HepG2 (cell line): ENCODE data around the gene MYRIP. TPM values are rescaled to one million over a fixed set of nuclear protein-coding genes. Genes with fewer than 3 reads are reported as not detected.

Experiments used
- ATAC-seq: fragments of 200-7000 bp; cut with Tn5 transposase; 3 replicates; pipeline ENCODE4 v1.9.1; 2020; ENCODE audit warnings: mild to moderate bottlenecking, moderate library complexity
- BruUV-seq: library from RNA; stranded (reverse); fragments of 400-500 nt; replicated peaks from 2 replicates; lab custom pipeline; 2021; lab: Mats Ljungman, UMichigan
- CTCF ChIA-PET: fragments of 300-600 bp; formaldehyde crosslinking; extraction: SDS; loops from one replicate; lab custom pipeline; 2021; ENCODE audit warnings: low total read pairs, inconsistent platforms, low intra/inter-chr PET ratio; lab: Yijun Ruan, JAX
- POLR2A ChIA-PET: fragments of 350-600 bp; sonication (Branson Sonifier 250); formaldehyde crosslinking; loops from one replicate; lab custom pipeline; 2020; ENCODE audit warnings: antibody characterized with exemption, inconsistent platforms; lab: Yijun Ruan, JAX
- DNase-seq: peaks from one replicate; pipeline ENCODE4 v3.0.0-alpha.2; 2015; ENCODE audit warnings: low spot score
- FAIRE-seq: peaks from 3 replicates; lab custom pipeline; 2011; peaks lifted over from hg19 to GRCh38; lab: Jason Lieb, UNC
- H2AFZ ChIP-seq: one replicate; pipeline ENCODE4 v1.6.1; 2011; ENCODE audit warnings: low read length, inconsistent platforms
- H3K27ac ChIP-seq: fragments of 300-600 bp; 3 replicates; pipeline ENCODE4 v1.8.0; 2011; ENCODE audit warnings: mixed run types, mild to moderate bottlenecking, mixed read lengths, low read length, inconsistent platforms; ENCODE audit not compliant: insufficient read depth; ENCODE audit errors: extremely low read length
- H3K27me3 ChIP-seq, 2 experiments: fragments of 200-600 bp in 1 of 2; 2 replicates in 1 of 2; 3 replicates in 1 of 2; pipeline versions ENCODE4 v1.6.0 to v1.8.0; 2011; ENCODE audit warnings: low read length in 2 of 2, mild to moderate bottlenecking in 2 of 2, moderate library complexity in 2 of 2, inconsistent platforms in 1 of 2; ENCODE audit not compliant: insufficient read depth in 2 of 2, control insufficient read depth in 1 of 2
- H3K36me3 ChIP-seq, 2 experiments: fragments of 200-600 bp in 1 of 2; replicated peaks in 1 of 2; 2 replicates in 1 of 2; 3 replicates in 1 of 2; pipeline versions ENCODE4 v1.5.1 to v1.8.0; 2011; ENCODE audit warnings: low read length in 2 of 2, inconsistent platforms in 1 of 2; ENCODE audit not compliant: insufficient read depth in 2 of 2, control insufficient read depth in 1 of 2
- H3K4me1 ChIP-seq: 2 replicates; pipeline ENCODE4 v1.5.1; 2012; ENCODE audit warnings: low read length, inconsistent platforms; ENCODE audit not compliant: insufficient read depth
- H3K4me2 ChIP-seq: 2 replicates; pipeline ENCODE4 v1.6.0; 2011; ENCODE audit warnings: low read depth, low read length, inconsistent platforms
- H3K4me3 ChIP-seq, 3 experiments: fragments of 200-600 bp in 1 of 3; sonication (generic), shearing (Covaris generic) in 1 of 3; replicated peaks in 1 of 3; 2 replicates each; pipeline ENCODE4 v1.5.1; 2011 to 2016; ENCODE audit warnings: low read length in 3 of 3, inconsistent platforms in 2 of 3, low read depth in 2 of 3, mild to moderate bottlenecking in 2 of 3, control low read depth in 1 of 3, mixed read lengths in 1 of 3; ENCODE audit not compliant: insufficient read depth in 1 of 3
- H3K79me2 ChIP-seq: one replicate; pipeline ENCODE4 v1.6.1; 2011; ENCODE audit warnings: low read length, inconsistent platforms; ENCODE audit not compliant: insufficient read depth
- H3K9ac ChIP-seq: 2 replicates; pipeline ENCODE4 v1.6.0; 2011; ENCODE audit warnings: mild to moderate bottlenecking, low read depth, low read length, inconsistent platforms; ENCODE audit not compliant: insufficient read depth
- H3K9me3 ChIP-seq: 2 replicates; pipeline ENCODE4 v1.5.1; 2012; ENCODE audit warnings: mild to moderate bottlenecking, low read length
- H4K20me1 ChIP-seq: 2 replicates; pipeline ENCODE4 v1.6.0; 2011; ENCODE audit warnings: inconsistent platforms, mild to moderate bottlenecking, low read length, moderate library complexity; ENCODE audit not compliant: insufficient read depth
- MZF1 ChIP-seq: sonication (generic); formaldehyde crosslinking; IDR thresholded peaks from 2 replicates; pipeline ENCODE4 v1.8.1; 2023; ENCODE audit warnings: mild to moderate bottlenecking, missing genetic modification reagents, borderline replicate concordance
- PAX8 ChIP-seq: sonication (generic); formaldehyde crosslinking; IDR thresholded peaks from 2 replicates; pipeline ENCODE4 v1.8.0; 2022; ENCODE audit warnings: mild to moderate bottlenecking, missing genetic modification reagents, borderline replicate concordance
- PHF5A ChIP-seq: IDR thresholded peaks from one replicate; pipeline ENCODE4 v1.6.1; 2018; ENCODE audit warnings: low read depth, missing genetic modification reagents; ENCODE audit not compliant: unreplicated experiment
- RFX5 ChIP-seq: IDR thresholded peaks from 2 replicates; pipeline ENCODE4 v1.6.1; 2011; ENCODE audit warnings: low read depth, low read length, improper control_type of control experiment
- TRIM24 ChIP-seq: sonication (generic); formaldehyde crosslinking; IDR thresholded peaks from 2 replicates; pipeline ENCODE4 v1.8.0; 2022; ENCODE audit warnings: mild to moderate bottlenecking, missing genetic modification reagents
- ZNF317 ChIP-seq: sonication (generic); formaldehyde crosslinking; IDR thresholded peaks from 2 replicates; pipeline ENCODE4 v1.5.0; 2020; ENCODE audit warnings: mild to moderate bottlenecking, missing genetic modification reagents
- ZNF34 ChIP-seq: sonication (generic); formaldehyde crosslinking; IDR thresholded peaks from 2 replicates; pipeline ENCODE4 v1.4.0; 2020; ENCODE audit warnings: mild to moderate bottlenecking, missing genetic modification reagents, borderline replicate concordance
- ZNF607 ChIP-seq: sonication (generic); formaldehyde crosslinking; IDR thresholded peaks from 2 replicates; pipeline ENCODE4 v1.5.1; 2020; ENCODE audit warnings: missing genetic modification reagents, mild to moderate bottlenecking, borderline replicate concordance
- WGBS: methylation state at CpG from one replicate; pipeline ENCODE4 v1.1.6; 2017; ENCODE audit warnings: low lambda C conversion rate; 5-methylcytosine and 5-hydroxymethylcytosine counted together
- in situ Hi-C: cut with HindIII; loops from 2 replicates; pipeline ENCODE4 v1.10.0; 2017; ENCODE audit warnings: low pct_unique_long_range_greater_than_20kb; ENCODE audit not compliant: extremely low pct_ligation_motif_present
- intact Hi-C: fragments of 100-400 bp; cut with micrococcal nuclease; formaldehyde crosslinking; loops from one replicate; pipeline ENCODE4 v1.10.0; 2022; ENCODE audit not compliant: unreplicated experiment
- polyA plus RNA-seq, 8 experiments: library from polyadenylated mRNA; depleted of rRNA in 3 of 8; stranded (reverse) in 7 of 8; unstranded in 1 of 8; fragments of >200 nt; fragmentation: Illumina TruSeq in 4 of 8; extraction: Trizol in 4 of 8; gene quantifications; 2 replicates each; pipeline versions ENCODE4 v1.2.1 to v1.2.3, GENCODE V29; 2011 to 2016; ENCODE audit warnings: low read depth in 4 of 8, missing spikeins in 1 of 8, mixed read lengths in 1 of 8; ENCODE audit not compliant: insufficient read depth in 1 of 8
- total RNA-seq, 5 experiments: library from RNA; depleted of rRNA; stranded (reverse); fragments of >200 nt; fragmentation: Illumina TruSeq; extraction: Trizol; gene quantifications; 2 replicates each; pipeline ENCODE4 v1.2.3, GENCODE V29; 2016; ENCODE audit warnings: low read depth in 1 of 5
- TF ChIP-seq, protein P1 (sequence below): sonication (generic); formaldehyde crosslinking; IDR thresholded peaks from 2 replicates; pipeline ENCODE4 v1.5.0; 2020; ENCODE audit warnings: missing genetic modification reagents
- TF ChIP-seq, protein P2 (sequence below): sonication (generic); formaldehyde crosslinking; IDR thresholded peaks from 2 replicates; pipeline ENCODE4 v1.4.0; 2020; ENCODE audit warnings: missing genetic modification reagents, borderline replicate concordance

Gene MYRIP
- total and polyA plus RNA-seq, 2 of the 13 experiments (the other 11 are each of a cell fraction or from before 2014, with no cell fraction given), result 0.64 to 0.84 TPM

DNA sequence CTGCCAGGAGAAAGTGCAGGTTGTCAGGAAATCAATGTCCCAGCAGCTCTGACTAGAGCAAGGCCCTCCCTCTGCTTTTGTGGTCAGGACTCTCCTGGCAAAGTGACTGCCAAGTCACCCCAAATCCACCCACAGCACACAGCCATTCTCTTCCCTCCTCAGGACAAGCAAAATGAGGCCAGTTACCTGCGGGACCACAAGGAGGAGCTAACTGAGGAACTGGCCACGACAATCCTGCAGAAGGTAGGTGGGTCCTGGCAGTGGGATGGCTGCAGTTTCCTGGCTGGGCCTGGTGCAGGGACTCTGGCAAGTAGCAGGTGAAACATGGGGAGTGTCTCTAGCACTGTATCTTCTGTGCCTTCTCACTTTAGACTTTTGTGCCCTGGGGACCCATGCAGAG, 357.6 kb downstream of the MYRIP start:
- H3K27ac ChIP-seq, result no peak overlapping the region
- no peak for FAIRE-seq
- H3K4me2 ChIP-seq, result no peak overlapping the region
- 40% methylated on average over 1 of the region's 2 CpGs for WGBS
- no peak for DNase-seq
- no peaks in the 10 kb centered on the region for H3K4me1 ChIP-seq
- POLR2A ChIA-PET, result no interaction called here
- CTCF ChIA-PET, result no interaction called here
- H4K20me1 ChIP-seq, result no peaks in the 10 kb centered on the region; the same call in 1 of the 2 replicates
- H3K9ac ChIP-seq, result no peak overlapping the region
- no peaks in the 10 kb centered on the region for H3K36me3 ChIP-seq
- H3K9me3 ChIP-seq, result no peaks in the 10 kb centered on the region
- BruUV-seq, result no TSS peak
- 0 out of 5 replicates have a peak, but pooled peaks cover 0 to 1% of the 10 kb centered on the region in 2 experiments for H3K27me3 ChIP-seq
- no peak overlapping the region for H2AFZ ChIP-seq
- no peaks in the 10 kb centered on the region for H3K79me2 ChIP-seq
- peak; percentile 63 for ATAC-seq
- in situ Hi-C loops, result no loop called here
- intact Hi-C loops, result no loop called here
- no peak for TF ChIP-seq PAX8 (CRISPR knock-in tag)
- no peak for TF ChIP-seq TRIM24 (CRISPR knock-in tag)
- no peak for TF ChIP-seq RFX5
- TF ChIP-seq ZNF317, result no peak
- TF ChIP-seq, protein P1, sequence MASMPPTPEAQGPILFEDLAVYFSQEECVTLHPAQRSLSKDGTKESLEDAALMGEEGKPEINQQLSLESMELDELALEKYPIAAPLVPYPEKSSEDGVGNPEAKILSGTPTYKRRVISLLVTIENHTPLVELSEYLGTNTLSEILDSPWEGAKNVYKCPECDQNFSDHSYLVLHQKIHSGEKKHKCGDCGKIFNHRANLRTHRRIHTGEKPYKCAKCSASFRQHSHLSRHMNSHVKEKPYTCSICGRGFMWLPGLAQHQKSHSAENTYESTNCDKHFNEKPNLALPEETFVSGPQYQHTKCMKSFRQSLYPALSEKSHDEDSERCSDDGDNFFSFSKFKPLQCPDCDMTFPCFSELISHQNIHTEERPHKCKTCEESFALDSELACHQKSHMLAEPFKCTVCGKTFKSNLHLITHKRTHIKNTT (CRISPR knock-in tag), result no peak
- no peak for TF ChIP-seq ZNF607 (CRISPR knock-in tag)
- TF ChIP-seq MZF1 (CRISPR knock-in tag), result no peak
- no peak for TF ChIP-seq ZNF34
- TF ChIP-seq, protein P2, sequence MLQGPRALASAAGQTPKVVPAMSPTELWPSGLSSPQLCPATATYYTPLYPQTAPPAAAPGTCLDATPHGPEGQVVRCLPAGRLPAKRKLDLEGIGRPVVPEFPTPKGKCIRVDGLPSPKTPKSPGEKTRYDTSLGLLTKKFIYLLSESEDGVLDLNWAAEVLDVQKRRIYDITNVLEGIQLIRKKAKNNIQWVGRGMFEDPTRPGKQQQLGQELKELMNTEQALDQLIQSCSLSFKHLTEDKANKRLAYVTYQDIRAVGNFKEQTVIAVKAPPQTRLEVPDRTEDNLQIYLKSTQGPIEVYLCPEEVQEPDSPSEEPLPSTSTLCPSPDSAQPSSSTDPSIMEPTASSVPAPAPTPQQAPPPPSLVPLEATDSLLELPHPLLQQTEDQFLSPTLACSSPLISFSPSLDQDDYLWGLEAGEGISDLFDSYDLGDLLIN, result no peak
- TF ChIP-seq PHF5A, result no peak
- no peak overlapping the region for H3K4me3 ChIP-seq
